ENCODE data around the gene HERPUD1. TPM values are rescaled to one million over a fixed set of nuclear protein-coding genes. Genes with fewer than 3 reads are reported as not detected.

The HERPUD1 gene
- total and polyA plus RNA-seq, 2 of the 13 experiments (the other 11 are each of a cell fraction or from before 2014, with no cell fraction given): 96.2 to 323 TPM

DNA sequence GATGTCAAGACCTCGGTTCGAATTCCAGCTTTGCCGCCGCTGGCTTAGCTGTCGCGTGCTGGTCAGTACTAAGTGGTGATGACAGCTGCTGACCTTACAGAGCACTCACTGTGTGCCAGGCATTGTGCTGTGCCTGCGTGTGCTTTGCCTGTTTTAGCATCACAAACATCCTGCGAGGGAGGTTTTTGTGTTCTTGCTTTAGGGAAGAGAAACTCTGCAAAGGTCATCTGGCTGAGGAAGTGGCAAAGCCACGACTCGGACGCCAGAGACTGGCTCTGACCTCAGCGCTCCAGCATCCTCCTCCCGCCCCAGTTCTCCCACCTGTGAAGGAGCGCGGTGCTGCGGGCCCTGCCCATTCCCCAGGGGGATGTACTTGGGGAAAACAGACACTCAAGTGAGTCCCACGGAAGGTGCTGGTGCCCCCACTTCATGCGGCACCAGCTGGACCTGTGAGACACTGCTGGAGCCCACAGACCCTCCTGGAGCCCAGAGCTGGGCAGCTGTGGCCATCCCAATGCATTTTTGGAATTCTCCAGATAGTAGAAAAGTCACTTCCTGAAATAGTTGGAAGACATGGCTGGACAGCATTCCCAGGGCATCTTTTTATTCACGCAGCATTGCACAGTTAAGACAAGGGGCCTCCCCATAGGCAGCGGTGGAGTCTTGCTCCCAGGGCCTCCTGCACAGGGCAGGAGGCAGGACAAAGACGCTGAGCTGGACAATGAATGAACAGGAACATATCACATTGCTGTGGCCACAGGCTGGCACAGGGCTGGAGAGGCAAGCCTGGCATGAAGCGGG is 20.0 kb upstream of the HERPUD1 start:
- no peak for DNase-seq (ENCODE audit: low spot score)
- H3K4me3 ChIP-seq (replicated peaks in 1 of 3; ENCODE audit: insufficient read depth in 1 of 3, low read depth in 2 of 3, low read length in 3 of 3): peak overlapping the region in 1 of 3 experiments; percentile 68; a peak in 2 of 6 replicates
- peaks cover 0 to 12% of the 10 kb centered on the region in 2 experiments; a peak in 2 of 5 replicates for H3K27me3 ChIP-seq (ENCODE audit: control insufficient read depth in 1 of 2, insufficient read depth in 2 of 2, low read length in 2 of 2)
- peak; percentile 73 for ATAC-seq
- whole genome bisulfite sequencing (ENCODE audit: low lambda C conversion rate): 38% methylated on average over 19 of the region's 22 CpGs
- no peaks in the 10 kb centered on the region for H3K79me2 ChIP-seq (ENCODE audit: insufficient read depth, low read length)
- POLR2A ChIA-PET: interaction anchor here (1.0 to 4.3 kb wide), 9 partner anchors 10 to 36 kb away, joined by 3 to 57 read pairs (median 6); partner anchors contain the start of gene HERPUD1
- no peaks in the 10 kb centered on the region for H3K36me3 ChIP-seq (replicated peaks in 1 of 2; ENCODE audit: control insufficient read depth in 1 of 2, insufficient read depth in 2 of 2, low read length in 2 of 2)
- no peak for FAIRE-seq
- no peaks in the 10 kb centered on the region for H4K20me1 ChIP-seq (ENCODE audit: insufficient read depth, low read length)
- no peaks in the 10 kb centered on the region for H3K9me3 ChIP-seq (ENCODE audit: low read length)
- no TSS peak for BruUV-seq (replicated peaks)
- no peak overlapping the region for H3K27ac ChIP-seq (ENCODE audit: extremely low read length, insufficient read depth, low read length)
- H3K4me1 ChIP-seq (ENCODE audit: insufficient read depth, low read length): peaks cover 57% of the 10 kb centered on the region
- H3K4me2 ChIP-seq (ENCODE audit: low read depth, low read length): peak overlapping the region; percentile 90
- in situ Hi-C loops (cut with HindIII; ENCODE audit: extremely low pct_ligation_motif_present, low pct_unique_long_range_greater_than_20kb) (no loop called here), intact Hi-C loops (cut with micrococcal nuclease; ENCODE audit: unreplicated experiment) (no loop called here)
- H2AFZ ChIP-seq (ENCODE audit: low read length): no peak overlapping the region
- no peak overlapping the region for H3K9ac ChIP-seq (ENCODE audit: insufficient read depth, low read depth, low read length)
- CTCF ChIA-PET (ENCODE audit: low intra/inter-chr PET ratio, low total read pairs): no interaction called here
- TF ChIP-seq TSC22D2 (CRISPR knock-in tag; IDR thresholded peaks at IDR 0.05; ENCODE audit: borderline replicate concordance) (no peak), EHMT2 (IDR thresholded peaks at IDR 0.05; ENCODE audit: borderline replicate concordance, low read depth, low read length) (no peak), ZNF292 (CRISPR knock-in tag; IDR thresholded peaks at IDR 0.05; ENCODE audit: borderline replicate concordance, low read depth) (peak; percentile 47; the same call in 1 of the 2 replicates), MBNL3 (CRISPR knock-in tag; conservative IDR thresholded peaks at IDR 0.05) (no peak), ZNF224 (CRISPR knock-in tag; IDR thresholded peaks at IDR 0.05) (no peak), DDIT3 (CRISPR knock-in tag; IDR thresholded peaks at IDR 0.05) (no peak), NFAT5 (CRISPR knock-in tag; IDR thresholded peaks at IDR 0.05) (0 out of 2 replicates have a peak, but pooled peaks have one; percentile 35), JUN (CRISPR knock-in tag; IDR thresholded peaks at IDR 0.05) (no peak), GMEB1 (CRISPR knock-in tag; IDR thresholded peaks at IDR 0.05; ENCODE audit: borderline replicate concordance) (no peak), ZBTB43 (CRISPR knock-in tag; conservative IDR thresholded peaks at IDR 0.05) (no peak), ZNF180 (CRISPR knock-in tag; IDR thresholded peaks at IDR 0.05; ENCODE audit: borderline replicate concordance, low read depth) (no peak), ATF1 (CRISPR knock-in tag; IDR thresholded peaks at IDR 0.05) (no peak), SIX1 (CRISPR knock-in tag; IDR thresholded peaks at IDR 0.05; ENCODE audit: borderline replicate concordance) (no peak)
